A549 treated with CpdA at 1 μM for 4 hours (cell line): ENCODE data around the gene HDC. TPM values are rescaled to one million over a fixed set of nuclear protein-coding genes. Genes with fewer than 3 reads are reported as not detected.

ENCODE experiments used
- total RNA-seq: library from RNA; stranded (reverse); fragments of 200-300 nt; extraction: Qiagen RNA extraction; gene quantifications from 5 replicates; pipeline ENCODE4 v1.2.3, GENCODE V29; 2022; ENCODE audit warnings: low read depth

Gene HDC, protein sequence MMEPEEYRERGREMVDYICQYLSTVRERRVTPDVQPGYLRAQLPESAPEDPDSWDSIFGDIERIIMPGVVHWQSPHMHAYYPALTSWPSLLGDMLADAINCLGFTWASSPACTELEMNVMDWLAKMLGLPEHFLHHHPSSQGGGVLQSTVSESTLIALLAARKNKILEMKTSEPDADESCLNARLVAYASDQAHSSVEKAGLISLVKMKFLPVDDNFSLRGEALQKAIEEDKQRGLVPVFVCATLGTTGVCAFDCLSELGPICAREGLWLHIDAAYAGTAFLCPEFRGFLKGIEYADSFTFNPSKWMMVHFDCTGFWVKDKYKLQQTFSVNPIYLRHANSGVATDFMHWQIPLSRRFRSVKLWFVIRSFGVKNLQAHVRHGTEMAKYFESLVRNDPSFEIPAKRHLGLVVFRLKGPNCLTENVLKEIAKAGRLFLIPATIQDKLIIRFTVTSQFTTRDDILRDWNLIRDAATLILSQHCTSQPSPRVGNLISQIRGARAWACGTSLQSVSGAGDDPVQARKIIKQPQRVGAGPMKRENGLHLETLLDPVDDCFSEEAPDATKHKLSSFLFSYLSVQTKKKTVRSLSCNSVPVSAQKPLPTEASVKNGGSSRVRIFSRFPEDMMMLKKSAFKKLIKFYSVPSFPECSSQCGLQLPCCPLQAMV
- total RNA-seq: 0.07 to 0.16 TPM (median 0.10 TPM) in 3 of 5 replicates, not detected in the others

DNA sequence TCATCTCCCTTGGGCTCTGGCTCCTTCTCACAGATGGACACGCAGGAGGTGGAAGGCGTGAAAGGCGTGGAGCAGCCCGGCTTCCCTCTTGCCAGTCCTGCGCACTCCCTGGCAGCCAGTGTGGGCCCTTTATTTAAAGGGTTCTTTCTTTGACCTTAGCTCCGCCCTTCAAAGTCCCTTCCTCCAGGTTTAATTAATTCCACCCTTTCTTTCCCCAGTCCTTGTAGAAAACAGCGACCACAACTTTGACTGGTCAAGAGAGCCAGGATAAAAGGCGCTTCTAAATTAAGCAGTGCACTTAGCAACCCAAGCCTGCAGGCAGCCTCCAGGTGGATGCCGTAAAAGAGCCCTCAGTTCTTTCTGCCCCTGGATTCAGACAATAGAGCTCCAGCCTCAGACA, at the start of gene HDC:
TSS of gene HDC (minus strand) at position 107 of the 400 bp plus-strand sequence. CDS start at position 4, 103 bp downstream.

Other genes with a start within 250 kb of the HDC start
- 0.67 to 1.5 TPM (median 0.84 TPM) in 5 replicates for gene ATP8B4, start 146.5 kb downstream of the HDC start, total RNA-seq
- 26.2 to 32.4 TPM (median 28.0 TPM) in 5 replicates for gene SLC27A2, start 83.5 kb downstream of the HDC start, total RNA-seq
- gene GABPB1, start 89.5 kb upstream of the HDC start, total RNA-seq: 27.8 to 33.3 TPM (median 30.6 TPM) in 5 replicates
- 38.4 to 52.1 TPM (median 41.3 TPM) in 5 replicates for gene USP8, start 158.7 kb upstream of the HDC start, total RNA-seq